HepG2 (cell line): Measurements from ENCODE around the gene ZXDC. TPM values are rescaled to one million over a fixed set of nuclear protein-coding genes. Genes with fewer than 3 reads are reported as not detected.

Experiments used
- ESRRA ChIP-seq: sonication (generic); formaldehyde crosslinking; IDR thresholded peaks from 2 replicates; pipeline ENCODE4 v1.5.1; 2020; ENCODE audit warnings: mild to moderate bottlenecking, low read depth, missing genetic modification reagents
- FOXJ3 ChIP-seq: sonication (generic); formaldehyde crosslinking; IDR thresholded peaks from 2 replicates; pipeline ENCODE4 v1.4.0; 2020; ENCODE audit warnings: missing genetic modification reagents, mild to moderate bottlenecking, borderline replicate concordance
- IRX3 ChIP-seq: sonication (generic); formaldehyde crosslinking; IDR thresholded peaks from 2 replicates; pipeline ENCODE4 v1.8.1; 2023; ENCODE audit warnings: mild to moderate bottlenecking, low read depth, missing genetic modification reagents, borderline replicate concordance
- JARID2 ChIP-seq: sonication (generic); formaldehyde crosslinking; IDR thresholded peaks from 2 replicates; pipeline ENCODE4 v1.8.1; 2023; ENCODE audit warnings: missing genetic modification reagents, inconsistent platforms; ENCODE audit not compliant: insufficient replicate concordance
- MED13 ChIP-seq: sonication (generic); formaldehyde crosslinking; IDR thresholded peaks from 2 replicates; pipeline ENCODE4 v1.5.0; 2020; ENCODE audit warnings: missing genetic modification reagents
- NFIC ChIP-seq: IDR thresholded peaks from 2 replicates; pipeline ENCODE4 v1.6.1; 2012; ENCODE audit warnings: mild to moderate bottlenecking, low read length, inconsistent platforms
- NONO ChIP-seq, 2 experiments: fragments of 450-650 bp in 1 of 2; sonication (generic) in 1 of 2; formaldehyde crosslinking in 1 of 2; IDR thresholded peaks in 1 of 2; conservative IDR thresholded peaks in 1 of 2; 2 replicates each; pipeline versions ENCODE4 v1.6.1 to v1.8.0; 2017 to 2022; ENCODE audit warnings: mild to moderate bottlenecking in 1 of 2, missing genetic modification reagents in 1 of 2, moderate library complexity in 1 of 2
- RARA ChIP-seq: IDR thresholded peaks from 2 replicates; pipeline ENCODE4 v1.6.1; 2016; ENCODE audit warnings: missing genetic modification reagents, missing compliant biosample characterization
- REPIN1 ChIP-seq: sonication (generic); formaldehyde crosslinking; IDR thresholded peaks from 2 replicates; pipeline ENCODE4 v1.8.0; 2022; ENCODE audit warnings: missing genetic modification reagents, low read depth, mild to moderate bottlenecking, borderline replicate concordance
- STAT5B ChIP-seq: sonication (generic); formaldehyde crosslinking; IDR thresholded peaks from 2 replicates; pipeline ENCODE4 v1.4.0; 2020; ENCODE audit warnings: missing genetic modification reagents
- SUZ12 ChIP-seq: fragments of 150-350 bp; IDR thresholded peaks from 2 replicates; pipeline ENCODE4 v1.6.1; 2014; ENCODE audit warnings: low read depth, low read length
- ZBTB38 ChIP-seq: sonication (generic); formaldehyde crosslinking; IDR thresholded peaks from 2 replicates; pipeline ENCODE4 v1.5.1; 2020; ENCODE audit warnings: mild to moderate bottlenecking, missing genetic modification reagents
- ZKSCAN5 ChIP-seq: sonication (generic); formaldehyde crosslinking; IDR thresholded peaks from 2 replicates; pipeline ENCODE4 v1.5.1; 2020; ENCODE audit warnings: mild to moderate bottlenecking, missing genetic modification reagents
- ZNF138 ChIP-seq: sonication (generic); formaldehyde crosslinking; IDR thresholded peaks from 2 replicates; pipeline ENCODE4 v1.5.0; 2020; ENCODE audit warnings: mild to moderate bottlenecking, low read depth, missing genetic modification reagents
- ZNF282 ChIP-seq: fragments of 450-650 bp; IDR thresholded peaks from 2 replicates; pipeline ENCODE4 v1.6.1; 2018; ENCODE audit not compliant: partially characterized antibody
- ZNF33A ChIP-seq: sonication (generic); formaldehyde crosslinking; IDR thresholded peaks from 2 replicates; pipeline ENCODE4 v1.5.1; 2020; ENCODE audit warnings: missing genetic modification reagents, mild to moderate bottlenecking, moderate library complexity, borderline replicate concordance
- ZNF451 ChIP-seq: sonication (generic); formaldehyde crosslinking; IDR thresholded peaks from 2 replicates; pipeline ENCODE4 v1.5.0; 2020; ENCODE audit warnings: mild to moderate bottlenecking, missing genetic modification reagents
- ZNF556 ChIP-seq: sonication (generic); formaldehyde crosslinking; IDR thresholded peaks from 2 replicates; pipeline ENCODE4 v1.4.0; 2020; ENCODE audit warnings: mild to moderate bottlenecking, missing genetic modification reagents, borderline replicate concordance
- ZNF629 ChIP-seq: sonication (generic); formaldehyde crosslinking; conservative IDR thresholded peaks from 2 replicates; pipeline ENCODE4 v1.5.0; 2020; ENCODE audit warnings: missing genetic modification reagents
- ZNF7 ChIP-seq: IDR thresholded peaks from 2 replicates; pipeline ENCODE4 v1.6.1; 2016; ENCODE audit warnings: missing biosample characterization, missing genetic modification reagents
- ZNF766 ChIP-seq: sonication (generic); formaldehyde crosslinking; IDR thresholded peaks from 2 replicates; pipeline ENCODE4 v1.5.0; 2020; ENCODE audit warnings: missing genetic modification reagents, borderline replicate concordance
- polyA plus RNA-seq, 8 experiments: library from polyadenylated mRNA; depleted of rRNA in 3 of 8; stranded (reverse) in 7 of 8; unstranded in 1 of 8; fragments of >200 nt; fragmentation: Illumina TruSeq in 4 of 8; extraction: Trizol in 4 of 8; gene quantifications; 2 replicates each; pipeline versions ENCODE4 v1.2.1 to v1.2.3, GENCODE V29; 2011 to 2016; ENCODE audit warnings: low read depth in 4 of 8, missing spikeins in 1 of 8, mixed read lengths in 1 of 8; ENCODE audit not compliant: insufficient read depth in 1 of 8
- total RNA-seq, 5 experiments: library from RNA; depleted of rRNA; stranded (reverse); fragments of >200 nt; fragmentation: Illumina TruSeq; extraction: Trizol; gene quantifications; 2 replicates each; pipeline ENCODE4 v1.2.3, GENCODE V29; 2016; ENCODE audit warnings: low read depth in 1 of 5
- TF ChIP-seq, protein P1 (sequence below): sonication (generic); formaldehyde crosslinking; IDR thresholded peaks from 2 replicates; pipeline ENCODE4 v1.4.0; 2020; ENCODE audit warnings: missing genetic modification reagents, low read depth, mild to moderate bottlenecking, borderline replicate concordance
- TF ChIP-seq, protein P2 (sequence below): sonication (generic); formaldehyde crosslinking; IDR thresholded peaks from 2 replicates; pipeline ENCODE4 v1.4.0; 2020; ENCODE audit warnings: mild to moderate bottlenecking, missing genetic modification reagents
- TF ChIP-seq, protein P3 (sequence below): IDR thresholded peaks from 2 replicates; pipeline ENCODE4 v1.6.1; 2016; ENCODE audit warnings: missing biosample characterization, missing genetic modification reagents, low read depth
- TF ChIP-seq, protein P4 (sequence below): sonication (generic); formaldehyde crosslinking; IDR thresholded peaks from 2 replicates; pipeline ENCODE4 v1.4.0; 2020; ENCODE audit warnings: missing genetic modification reagents
- TF ChIP-seq, protein P5 (sequence below): sonication (generic); formaldehyde crosslinking; IDR thresholded peaks from 2 replicates; pipeline ENCODE4 v1.4.0; 2020; ENCODE audit warnings: missing genetic modification reagents, borderline replicate concordance

Gene ZXDC
- total and polyA plus RNA-seq, 2 of the 13 experiments (the other 11 are each of a cell fraction or from before 2014, with no cell fraction given): 17.6 to 21.2 TPM

DNA sequence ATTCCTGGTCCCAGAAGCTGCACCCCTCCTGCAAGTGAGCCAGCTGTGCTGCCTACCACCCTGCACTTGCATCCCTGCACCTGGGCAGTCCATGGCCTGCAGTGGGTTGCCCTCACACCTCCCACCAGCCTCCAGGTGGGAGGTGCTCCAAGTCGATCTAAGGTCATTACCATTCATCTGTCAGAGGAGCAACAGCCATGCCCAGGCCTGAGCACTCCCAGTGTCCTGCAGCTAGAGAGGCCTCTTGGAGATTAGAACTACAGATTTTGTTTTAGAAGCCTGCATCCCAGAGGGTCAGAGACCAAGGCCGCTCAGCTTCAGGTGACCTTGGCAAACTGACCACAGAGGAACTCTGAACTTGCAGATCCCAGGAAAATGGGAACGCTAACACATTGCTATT lies 9.0 kb upstream of the ZXDC start (continued):
- TF ChIP-seq, protein P1, sequence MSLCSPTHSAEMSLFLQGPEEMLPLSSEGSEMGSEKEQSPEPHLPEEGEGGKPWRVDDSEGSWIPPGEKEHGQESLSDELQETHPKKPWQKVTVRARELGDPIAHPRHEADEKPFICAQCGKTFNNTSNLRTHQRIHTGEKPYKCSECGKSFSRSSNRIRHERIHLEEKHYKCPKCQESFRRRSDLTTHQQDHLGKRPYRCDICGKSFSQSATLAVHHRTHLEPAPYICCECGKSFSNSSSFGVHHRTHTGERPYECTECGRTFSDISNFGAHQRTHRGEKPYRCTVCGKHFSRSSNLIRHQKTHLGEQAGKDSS (CRISPR knock-in tag): no peak
- TF ChIP-seq NONO (IDR thresholded peaks at IDR 0.05) (no peak), NONO (CRISPR knock-in tag; conservative IDR thresholded peaks at IDR 0.05) (no peak), ZNF451 (CRISPR knock-in tag) (no peak), RARA (CRISPR knock-in tag) (no peak), IRX3 (no peak), ESRRA (CRISPR knock-in tag) (peak; percentile 89), ZKSCAN5 (CRISPR knock-in tag) (no peak), ZNF766 (no peak), ZNF33A (CRISPR knock-in tag) (no peak), REPIN1 (CRISPR knock-in tag) (no peak), ZNF282 (no peak), ZNF629 (0 out of 2 replicates have a peak, but pooled peaks have one; percentile 43), SUZ12 (no peak), FOXJ3 (no peak), ZNF556 (CRISPR knock-in tag) (no peak), JARID2 (CRISPR knock-in tag) (no peak), ZBTB38 (CRISPR knock-in tag) (no peak), MED13 (no peak), NFIC (no peak), ZNF7 (no peak), STAT5B (no peak), ZNF138 (CRISPR knock-in tag) (no peak)
- TF ChIP-seq, protein P2, sequence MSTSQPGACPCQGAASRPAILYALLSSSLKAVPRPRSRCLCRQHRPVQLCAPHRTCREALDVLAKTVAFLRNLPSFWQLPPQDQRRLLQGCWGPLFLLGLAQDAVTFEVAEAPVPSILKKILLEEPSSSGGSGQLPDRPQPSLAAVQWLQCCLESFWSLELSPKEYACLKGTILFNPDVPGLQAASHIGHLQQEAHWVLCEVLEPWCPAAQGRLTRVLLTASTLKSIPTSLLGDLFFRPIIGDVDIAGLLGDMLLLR (CRISPR knock-in tag): no peak
- TF ChIP-seq, protein P3, sequence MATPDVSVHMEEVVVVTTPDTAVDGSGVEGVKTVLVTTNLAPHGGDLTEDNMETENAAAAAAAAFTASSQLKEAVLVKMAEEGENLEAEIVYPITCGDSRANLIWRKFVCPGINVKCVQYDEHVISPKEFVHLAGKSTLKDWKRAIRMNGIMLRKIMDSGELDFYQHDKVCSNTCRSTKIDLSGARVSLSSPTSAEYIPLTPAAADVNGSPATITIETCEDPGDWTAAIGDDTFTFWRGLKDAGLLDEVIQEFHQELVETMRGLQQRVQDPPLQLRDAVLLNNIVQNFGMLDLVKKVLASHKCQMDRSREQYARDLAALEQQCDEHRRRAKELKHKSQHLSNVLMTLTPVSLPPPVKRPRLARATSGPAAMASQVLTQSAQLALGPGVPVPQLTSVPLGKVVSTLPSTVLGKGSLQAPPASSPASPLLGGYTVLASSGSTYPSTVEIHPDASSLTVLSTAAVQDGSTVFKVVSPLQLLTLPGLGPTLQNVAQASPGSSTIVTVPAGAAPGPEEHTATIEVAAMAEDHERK (CRISPR knock-in tag): no peak
- TF ChIP-seq, protein P4, sequence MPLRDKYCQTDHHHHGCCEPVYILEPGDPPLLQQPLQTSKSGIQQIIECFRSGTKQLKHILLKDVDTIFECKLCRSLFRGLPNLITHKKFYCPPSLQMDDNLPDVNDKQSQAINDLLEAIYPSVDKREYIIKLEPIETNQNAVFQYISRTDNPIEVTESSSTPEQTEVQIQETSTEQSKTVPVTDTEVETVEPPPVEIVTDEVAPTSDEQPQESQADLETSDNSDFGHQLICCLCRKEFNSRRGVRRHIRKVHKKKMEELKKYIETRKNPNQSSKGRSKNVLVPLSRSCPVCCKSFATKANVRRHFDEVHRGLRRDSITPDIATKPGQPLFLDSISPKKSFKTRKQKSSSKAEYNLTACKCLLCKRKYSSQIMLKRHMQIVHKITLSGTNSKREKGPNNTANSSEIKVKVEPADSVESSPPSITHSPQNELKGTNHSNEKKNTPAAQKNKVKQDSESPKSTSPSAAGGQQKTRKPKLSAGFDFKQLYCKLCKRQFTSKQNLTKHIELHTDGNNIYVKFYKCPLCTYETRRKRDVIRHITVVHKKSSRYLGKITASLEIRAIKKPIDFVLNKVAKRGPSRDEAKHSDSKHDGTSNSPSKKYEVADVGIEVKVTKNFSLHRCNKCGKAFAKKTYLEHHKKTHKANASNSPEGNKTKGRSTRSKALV (CRISPR knock-in tag): no peak
- TF ChIP-seq, protein P5, sequence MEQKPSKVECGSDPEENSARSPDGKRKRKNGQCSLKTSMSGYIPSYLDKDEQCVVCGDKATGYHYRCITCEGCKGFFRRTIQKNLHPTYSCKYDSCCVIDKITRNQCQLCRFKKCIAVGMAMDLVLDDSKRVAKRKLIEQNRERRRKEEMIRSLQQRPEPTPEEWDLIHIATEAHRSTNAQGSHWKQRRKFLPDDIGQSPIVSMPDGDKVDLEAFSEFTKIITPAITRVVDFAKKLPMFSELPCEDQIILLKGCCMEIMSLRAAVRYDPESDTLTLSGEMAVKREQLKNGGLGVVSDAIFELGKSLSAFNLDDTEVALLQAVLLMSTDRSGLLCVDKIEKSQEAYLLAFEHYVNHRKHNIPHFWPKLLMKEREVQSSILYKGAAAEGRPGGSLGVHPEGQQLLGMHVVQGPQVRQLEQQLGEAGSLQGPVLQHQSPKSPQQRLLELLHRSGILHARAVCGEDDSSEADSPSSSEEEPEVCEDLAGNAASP (CRISPR knock-in tag): peak; percentile 43; the same call in 1 of the 2 replicates
